GM19463 (cell line): ENCODE measurements around the gene CHST8.
"Not testable (repeated sequence)": the region's sequence is repeated elsewhere in the genome, so short reads cannot be mapped to it uniquely, and the experiment has no call there.

Source experiments
- ATAC-seq: cut with Tn5 transposase; IDR thresholded peaks from one replicate; pipeline ENCODE4 v1.9.1; 2021; ENCODE audit warnings: mild to moderate bottlenecking, moderate library complexity; ENCODE audit not compliant: unreplicated experiment

Gene CHST8

GRCh38 chr19:33689138-33689746, 67.5 kb downstream of the CHST8 start:
- ATAC-seq, result no peak

GRCh38 chr19:33689868-33690267, 68.1 kb downstream of the CHST8 start:
- ATAC-seq, result no peak

GRCh38 chr19:33690378-33691029, 68.8 kb downstream of the CHST8 start:
- ATAC-seq, result no peak

GRCh38 chr19:33691030-33691427, 69.3 kb downstream of the CHST8 start:
- ATAC-seq, result no peak

GRCh38 chr19:33691736-33692135, 70.0 kb downstream of the CHST8 start:
- ATAC-seq, result no peak

GRCh38 chr19:33693678-33694077, 71.9 kb downstream of the CHST8 start:
- ATAC-seq, result no peak

GRCh38 chr19:33695547-33695946, 73.8 kb downstream of the CHST8 start:
- ATAC-seq, result not testable (repeated sequence)

- no peak for ATAC-seq
Observed at GRCh38 chr19:33697766-33698165, 76.0 kb downstream of the CHST8 start.

GRCh38 chr19:33698576-33699435, 77.1 kb downstream of the CHST8 start:
- ATAC-seq, result no peak

GRCh38 chr19:33699754-33700407, 78.1 kb downstream of the CHST8 start:
- no peak for ATAC-seq

GRCh38 chr19:33700408-33701013, 78.8 kb downstream of the CHST8 start:
- no peak for ATAC-seq

- no peak for ATAC-seq
Observed at GRCh38 chr19:33701565-33701964, 79.8 kb downstream of the CHST8 start.

- ATAC-seq, result no peak
Observed at GRCh38 chr19:33702606-33703437, 81.1 kb downstream of the CHST8 start.

GRCh38 chr19:33703438-33703750, 81.6 kb downstream of the CHST8 start:
- ATAC-seq, result no peak

GRCh38 chr19:33703821-33704220, 82.1 kb downstream of the CHST8 start:
- ATAC-seq, result no peak

- ATAC-seq, result no peak
Observed at GRCh38 chr19:33704271-33704670, 82.5 kb downstream of the CHST8 start.

- ATAC-seq, result no peak
Observed at GRCh38 chr19:33705090-33705847, 83.5 kb downstream of the CHST8 start.

GRCh38 chr19:33705860-33706259, 84.1 kb downstream of the CHST8 start:
- ATAC-seq, result no peak

GRCh38 chr19:33706631-33707030, 84.9 kb downstream of the CHST8 start:
- ATAC-seq, result no peak

GRCh38 chr19:33712268-33712667, 90.5 kb downstream of the CHST8 start:
- ATAC-seq, result no peak
